ENCODE measurements around the gene CD207. TPM values are rescaled to one million over a fixed set of nuclear protein-coding genes. Genes with fewer than 3 reads are reported as not detected.
"Not testable (repeated sequence)": the region's sequence is repeated elsewhere in the genome, so short reads cannot be mapped to it uniquely, and the experiment has no call there.

Gene CD207
- total RNA-seq, 2 experiments from 2014 or later: not detected

DNA sequence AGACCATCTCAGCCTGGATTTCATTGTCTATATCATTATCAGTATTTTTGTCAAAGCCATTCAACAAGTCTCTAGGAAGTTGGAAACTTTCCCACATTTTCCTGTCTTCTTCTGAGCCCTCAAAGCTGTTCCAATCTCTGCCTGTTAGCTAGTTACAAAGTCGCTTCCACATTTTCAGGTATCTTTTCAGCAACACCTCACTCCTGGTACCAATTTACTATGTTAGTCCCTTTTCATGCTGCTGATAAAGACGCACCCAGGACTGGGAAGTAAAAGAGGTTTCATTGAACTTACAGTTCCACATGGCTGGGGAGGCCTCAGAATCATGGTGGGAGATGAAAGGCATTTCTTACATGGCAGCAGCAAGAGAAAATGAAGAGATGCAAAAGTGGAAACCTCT is 35.9 kb downstream of the CD207 start:
- DNase-seq: no peak
- peaks cover 11% of the 10 kb centered on the region for H3K27me3 Mint-ChIP-seq
- ChIA-PET CTCF (no interaction called here), POLR2A (no interaction called here)
- peaks cover 7% of the 10 kb centered on the region for H3K9me3 Mint-ChIP-seq
- no peak overlapping the region for H3K4me3 Mint-ChIP-seq
- no peak overlapping the region for H3K27ac Mint-ChIP-seq
- no peaks in the 10 kb centered on the region for H3K36me3 Mint-ChIP-seq (ENCODE audit: low read depth)
- H3K4me1 Mint-ChIP-seq: no peaks in the 10 kb centered on the region

DNA sequence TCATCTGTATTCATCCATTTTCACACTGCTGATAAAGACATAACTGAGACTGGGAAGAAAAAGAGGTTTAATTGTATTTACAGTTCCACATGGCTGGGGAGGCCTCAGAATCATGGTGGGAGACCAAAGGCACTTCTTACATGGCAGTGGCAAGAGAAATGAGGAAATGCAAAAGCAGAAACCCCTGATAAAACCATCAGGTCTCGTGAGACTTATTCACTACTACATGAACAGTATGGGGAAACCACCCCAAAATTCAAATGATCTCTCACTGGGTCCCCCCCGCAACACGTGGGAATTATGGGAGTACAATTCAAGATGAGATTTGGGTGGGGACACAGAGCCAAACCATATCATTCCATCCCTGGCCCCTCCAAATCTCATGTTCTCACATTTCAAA is 37.6 kb downstream of the CD207 start:
- DNase-seq; H3K4me1 Mint-ChIP-seq; H3K9me3 Mint-ChIP-seq; H3K36me3 Mint-ChIP-seq (ENCODE audit: low read depth); POLR2A ChIA-PET; H3K4me3 Mint-ChIP-seq; H3K27ac Mint-ChIP-seq: not testable (repeated sequence)
- H3K27me3 Mint-ChIP-seq: peaks cover 21% of the 10 kb centered on the region
- CTCF ChIA-PET: interaction anchor here (1.2 kb wide), 1 partner anchor 11 kb away, joined by 4 read pairs; no protein-coding TSS in a partner anchor

DNA sequence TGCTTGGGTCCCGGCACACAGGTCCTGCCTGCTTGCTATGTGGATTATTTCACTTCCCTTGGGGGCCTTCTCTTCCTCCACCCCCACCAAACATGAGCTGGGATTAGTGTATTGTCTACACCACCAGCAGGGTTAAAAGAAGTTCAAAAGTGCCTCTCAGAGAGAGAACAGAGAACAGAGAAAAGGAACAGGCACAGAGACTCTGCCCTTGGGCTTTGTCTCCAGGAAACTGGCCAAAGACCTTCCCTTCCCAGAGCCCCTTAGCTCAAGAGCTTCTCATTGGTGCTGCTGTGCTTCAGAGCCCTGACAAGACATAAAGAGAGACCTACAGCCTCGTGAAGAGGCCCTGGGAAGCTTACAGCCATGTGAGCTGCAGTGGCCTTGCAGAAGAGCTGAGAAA is 38.1 kb downstream of the CD207 start:
- Mint-ChIP-seq H3K4me1 (no peaks in the 10 kb centered on the region), H3K4me3 (no peak overlapping the region), H3K27ac (no peak overlapping the region), H3K36me3 (ENCODE audit: low read depth) (no peaks in the 10 kb centered on the region), H3K9me3 (peaks cover 7% of the 10 kb centered on the region), H3K27me3 (peaks cover 25% of the 10 kb centered on the region)
- DNase-seq: no peak
- ChIA-PET POLR2A (no interaction called here), CTCF (interaction anchor here (0.9 to 1.5 kb wide), 3 partner anchors 10 to 32 kb away, joined by 3 to 5 read pairs (median 4); no protein-coding TSS in a partner anchor)

DNA sequence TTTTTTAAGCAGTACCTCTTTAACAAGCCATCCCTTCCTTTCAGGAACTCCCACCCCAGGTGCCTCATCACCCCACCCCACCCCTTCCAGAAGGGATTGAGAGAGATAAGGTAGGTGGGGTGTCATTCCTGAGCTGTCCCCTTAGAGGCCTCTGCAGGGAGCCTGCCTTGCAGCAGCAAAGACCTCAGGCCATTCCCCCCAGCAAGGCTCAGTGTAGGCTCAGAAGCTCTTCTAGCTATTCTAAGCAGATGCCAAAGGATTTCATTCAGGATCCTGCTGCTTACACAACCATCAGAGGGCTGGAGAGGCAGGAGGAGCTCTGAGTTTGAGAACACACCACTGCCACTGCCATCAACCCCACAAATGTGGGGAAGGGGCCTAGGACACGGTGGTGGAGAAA is 39.4 kb downstream of the CD207 start:
- Mint-ChIP-seq H3K4me3 (no peak overlapping the region), H3K27ac (no peak overlapping the region), H3K9me3 (peaks cover 7% of the 10 kb centered on the region), H3K27me3 (peaks cover 32% of the 10 kb centered on the region), H3K36me3 (ENCODE audit: low read depth) (no peaks in the 10 kb centered on the region), H3K4me1 (no peaks in the 10 kb centered on the region)
- DNase-seq: no peak
- ChIA-PET CTCF (interaction anchor here (0.8 to 1.5 kb wide), 4 partner anchors 11 to 152 kb away, joined by 3 to 5 read pairs (median 4); no protein-coding TSS in a partner anchor), POLR2A (no interaction called here)

DNA sequence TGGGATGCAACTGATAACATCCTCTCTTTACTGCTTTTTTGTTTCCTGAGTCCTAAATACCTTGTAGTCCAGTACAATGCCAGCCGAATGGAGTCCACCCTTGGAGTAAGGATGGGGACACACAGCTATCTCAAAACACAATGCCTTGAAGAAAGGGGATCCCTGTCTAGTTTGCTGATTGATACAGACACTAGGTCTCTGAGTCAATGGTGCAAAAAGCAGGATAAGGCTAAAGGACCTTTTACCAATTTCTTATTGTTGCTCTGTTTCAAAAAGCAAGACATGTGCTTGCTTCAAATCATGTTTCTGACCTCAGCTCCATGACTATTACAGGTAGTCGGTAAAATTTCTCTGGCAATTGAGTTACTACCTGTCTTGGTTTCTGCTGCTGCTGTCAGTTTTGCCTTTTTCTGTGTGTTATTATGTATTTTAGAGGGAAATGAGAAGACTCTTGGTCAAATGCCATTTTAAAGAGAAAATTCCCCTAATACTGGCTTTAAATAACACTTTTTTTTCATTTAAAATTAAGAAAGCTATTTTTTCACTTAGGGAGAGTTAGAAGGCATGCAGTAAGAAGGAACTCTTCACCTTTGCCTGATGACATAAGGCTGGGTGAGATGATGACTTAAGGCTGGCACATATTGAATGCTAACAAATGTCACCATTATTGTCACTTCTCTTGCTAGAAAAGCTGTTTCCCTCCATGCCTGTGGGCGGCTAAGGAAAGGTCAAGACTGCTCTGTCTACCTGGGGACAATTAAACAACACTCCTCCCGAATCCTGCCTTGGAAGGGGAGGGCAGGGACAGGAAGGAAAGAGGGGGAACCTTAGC is 40.2 kb downstream of the CD207 start:
- Mint-ChIP-seq H3K36me3 (ENCODE audit: low read depth) (no peaks in the 10 kb centered on the region), H3K4me1 (peaks cover 4% of the 10 kb centered on the region), H3K9me3 (peaks cover 7% of the 10 kb centered on the region), H3K4me3 (no peak overlapping the region), H3K27ac (no peak overlapping the region), H3K27me3 (peaks cover 37% of the 10 kb centered on the region)
- ChIA-PET CTCF (interaction anchor here (1.1 to 1.3 kb wide), 2 partner anchors 10 to 82 kb away, joined by 4 to 8 read pairs; no protein-coding TSS in a partner anchor), POLR2A (no interaction called here)
- DNase-seq: no peak

DNA sequence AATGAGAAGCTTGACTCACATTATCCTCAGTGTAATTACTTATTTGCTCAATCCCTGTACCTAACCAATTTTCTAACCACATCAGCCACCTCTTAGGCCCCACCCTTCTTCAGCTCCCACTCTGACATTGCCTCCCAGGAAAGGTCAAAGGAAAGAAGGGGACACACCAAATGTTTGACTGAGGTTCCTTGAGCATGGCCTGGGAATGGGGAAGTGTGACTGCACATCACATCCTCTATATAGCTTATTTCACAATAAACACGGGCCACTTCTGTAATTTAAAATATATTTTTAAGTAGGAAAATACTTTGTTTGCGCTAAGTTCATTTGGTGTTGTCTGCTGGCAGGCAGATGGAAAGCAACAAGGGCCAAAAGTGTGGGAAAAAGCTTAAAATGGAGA is 42.2 kb downstream of the CD207 start:
- Mint-ChIP-seq H3K27ac (no peak overlapping the region), H3K27me3 (peaks cover 43% of the 10 kb centered on the region), H3K36me3 (ENCODE audit: low read depth) (peaks cover 2% of the 10 kb centered on the region), H3K4me3 (no peak overlapping the region), H3K4me1 (peaks cover 11% of the 10 kb centered on the region), H3K9me3 (no peaks in the 10 kb centered on the region)
- POLR2A ChIA-PET: no interaction called here
- DNase-seq: no peak
- CTCF ChIA-PET: interaction anchor here (1.0 kb wide), 1 partner anchor 21 kb away, joined by 3 read pairs; no protein-coding TSS in a partner anchor

DNA sequence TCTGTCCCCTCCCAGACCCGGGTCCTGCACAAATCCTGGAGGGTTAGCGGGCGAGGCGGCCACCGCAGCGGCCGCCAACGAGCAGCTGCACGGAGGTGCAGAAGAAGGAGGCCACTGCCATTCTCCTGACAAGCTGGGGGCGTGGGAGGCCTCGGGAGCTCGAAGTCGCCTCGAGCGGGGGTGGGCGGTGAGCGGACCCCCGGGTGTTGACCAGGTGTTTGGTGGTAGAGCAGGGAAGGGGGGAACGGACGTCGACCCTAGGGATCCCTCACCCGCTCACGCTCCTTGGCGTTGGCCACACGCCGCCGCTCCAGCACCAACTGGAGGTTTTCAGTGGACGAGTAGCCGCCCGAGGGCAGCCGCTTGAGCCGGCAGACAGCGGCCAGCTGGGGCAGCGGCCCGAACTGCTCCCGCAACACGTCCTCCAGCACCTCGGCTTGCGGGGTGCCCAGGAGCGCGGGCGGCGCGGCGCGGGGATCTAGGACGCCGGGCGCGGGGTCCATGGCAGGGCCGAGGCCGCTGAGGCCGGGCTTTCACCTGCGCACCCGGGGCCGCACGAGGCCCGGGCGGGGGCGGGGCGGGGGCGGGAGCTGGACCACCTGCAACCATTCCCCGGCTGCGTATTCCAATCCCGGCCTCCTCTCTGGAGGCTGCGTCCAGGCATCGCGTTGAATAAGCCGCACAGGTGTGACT is 45.3 kb downstream of the CD207 start, which contains the start of gene FIGLA:
Gene FIGLA, minus strand, starts transcription at position 508 of the 693 bp plus-strand sequence. Its CDS starts 5 bp downstream, at position 503.
- no peak within 1 kb of the TSS for H3K27ac Mint-ChIP-seq
- H3K9me3 Mint-ChIP-seq: no peaks in the 10 kb centered on the region
- H3K4me3 Mint-ChIP-seq: peak within 1 kb of the TSS; percentile 63
- CTCF ChIA-PET: interaction anchor here (1.7 to 2.0 kb wide), 2 partner anchors 10 to 158 kb away, joined by 4 to 5 read pairs; no protein-coding TSS in a partner anchor
- POLR2A ChIA-PET: no interaction called here
- H3K36me3 Mint-ChIP-seq (ENCODE audit: low read depth): peaks cover 2% of the 10 kb centered on the region
- no peak for DNase-seq
- peaks cover 14% of the 10 kb centered on the region for H3K4me1 Mint-ChIP-seq
- peaks cover 67% of the 10 kb centered on the region for H3K27me3 Mint-ChIP-seq

DNA sequence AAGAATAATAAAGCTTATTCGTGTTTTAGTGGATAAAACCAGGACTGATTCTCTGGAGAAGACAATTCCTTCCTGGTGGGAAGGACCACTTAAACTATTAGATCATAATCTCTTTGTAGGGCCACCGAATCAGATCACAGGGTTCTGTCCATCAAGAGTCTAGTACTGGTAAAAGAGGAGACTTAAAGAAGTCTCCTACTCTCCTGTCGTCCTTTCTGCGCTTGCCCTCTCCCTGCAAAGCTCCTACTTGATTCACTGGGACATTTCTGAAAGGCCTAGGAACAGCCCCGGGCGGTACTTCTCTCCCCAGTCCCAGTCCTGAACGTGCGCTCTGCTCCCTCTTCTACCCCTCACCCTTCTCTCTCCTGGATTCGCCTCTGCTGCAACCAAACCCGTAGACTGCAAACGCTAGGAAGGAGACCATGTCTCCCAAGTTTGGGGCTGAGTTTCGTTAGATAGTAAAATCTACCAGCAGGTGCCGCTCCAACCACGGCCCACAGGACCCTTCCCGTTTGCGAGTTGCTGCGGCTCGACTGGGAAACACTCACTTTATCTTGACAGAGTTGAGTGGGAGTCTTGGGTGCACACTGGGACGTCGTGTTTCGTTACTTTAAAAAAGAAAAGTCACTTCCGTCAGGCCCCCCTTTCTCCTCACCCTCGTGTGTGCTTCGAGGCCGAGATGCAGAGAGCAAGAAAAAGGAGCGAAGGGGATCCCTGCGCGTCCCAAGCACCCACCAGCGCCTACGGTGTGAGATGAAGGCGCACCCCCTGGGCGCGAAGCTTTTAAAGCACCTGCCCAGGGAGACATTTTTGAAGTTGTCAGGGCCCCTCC is 46.1 kb downstream of the CD207 start:
- ChIA-PET POLR2A (no interaction called here), CTCF (interaction anchor here (0.6 to 2.0 kb wide), 5 partner anchors 11 to 186 kb away, joined by 3 to 5 read pairs (median 4); partner anchors contain the start of gene ADD2)
- no peak overlapping the region for H3K27ac Mint-ChIP-seq
- DNase-seq: peak; percentile 75
- peaks cover 63% of the 10 kb centered on the region for H3K27me3 Mint-ChIP-seq
- peak overlapping the region; percentile 63 for H3K4me3 Mint-ChIP-seq
- no peaks in the 10 kb centered on the region for H3K9me3 Mint-ChIP-seq
- peaks cover 2% of the 10 kb centered on the region for H3K36me3 Mint-ChIP-seq (ENCODE audit: low read depth)
- peaks cover 15% of the 10 kb centered on the region for H3K4me1 Mint-ChIP-seq

DNA sequence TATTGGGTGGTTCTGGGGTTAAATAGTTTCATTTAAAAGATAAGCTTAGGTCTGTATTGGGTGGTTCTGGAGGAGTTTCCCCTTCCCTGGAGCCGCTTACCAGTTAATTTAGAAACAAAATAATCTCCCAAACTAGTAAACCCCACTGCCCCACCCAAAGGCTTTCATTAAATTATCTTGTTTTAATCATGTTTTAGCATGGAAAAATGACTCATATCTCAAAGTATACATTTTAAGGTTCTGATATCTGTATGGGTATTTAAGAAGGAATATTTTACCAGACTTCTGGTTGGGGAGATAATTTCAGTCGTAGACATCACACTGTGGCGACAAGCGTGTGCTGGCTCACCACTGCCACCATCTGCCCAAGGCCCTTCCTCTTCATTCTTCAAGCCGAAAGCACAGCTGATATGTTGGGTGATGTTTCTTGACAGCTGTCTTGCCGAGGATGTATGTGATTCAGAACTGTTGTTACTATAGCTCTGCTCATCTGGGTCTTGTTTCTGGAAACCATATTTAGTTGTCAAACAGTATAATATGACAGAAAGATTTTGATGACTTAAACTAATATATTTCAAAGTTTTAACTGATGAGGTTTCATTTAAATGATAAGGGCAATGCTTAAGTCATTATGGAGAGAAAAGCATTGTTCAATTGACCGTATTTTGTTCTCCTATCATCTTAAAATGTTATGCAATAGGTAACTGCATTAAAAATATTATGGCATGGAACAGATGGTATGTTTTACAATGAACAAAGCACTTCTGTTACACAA is 50.3 kb downstream of the CD207 start:
- peak; percentile 61 for DNase-seq
- Mint-ChIP-seq H3K27me3 (peaks cover 41% of the 10 kb centered on the region), H3K4me1 (peaks cover 11% of the 10 kb centered on the region), H3K9me3 (no peaks in the 10 kb centered on the region), H3K36me3 (ENCODE audit: low read depth) (peaks cover 2% of the 10 kb centered on the region), H3K27ac (no peak overlapping the region), H3K4me3 (no peak overlapping the region)
- ChIA-PET CTCF (interaction anchor here (1.0 to 1.1 kb wide), 2 partner anchors 10 to 18 kb away, joined by 5 to 8 read pairs; partner anchors contain the start of gene ADD2), POLR2A (no interaction called here)

DNA sequence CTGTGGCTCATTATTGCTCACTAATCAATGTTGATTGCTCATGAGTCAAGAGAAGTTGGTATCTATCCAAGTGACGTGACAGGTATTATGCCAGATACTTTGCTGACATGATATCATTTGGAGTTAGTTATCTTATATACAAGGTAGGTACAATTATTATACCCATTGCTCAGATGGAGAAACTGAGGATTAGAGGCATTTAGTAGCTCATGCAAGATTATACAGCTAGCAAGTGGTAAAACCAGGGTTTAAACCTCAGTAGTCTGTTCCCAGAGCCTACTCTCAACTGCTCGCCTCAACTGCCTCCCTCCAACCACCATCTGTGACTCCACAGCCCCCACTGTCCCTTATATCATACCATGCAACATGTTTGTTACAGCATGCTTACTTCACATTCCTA is 51.3 kb downstream of the CD207 start:
- no peak overlapping the region for H3K4me3 Mint-ChIP-seq
- DNase-seq: no peak
- no peaks in the 10 kb centered on the region for H3K36me3 Mint-ChIP-seq (ENCODE audit: low read depth)
- peaks cover 42% of the 10 kb centered on the region for H3K27me3 Mint-ChIP-seq
- peaks cover 5% of the 10 kb centered on the region for H3K4me1 Mint-ChIP-seq
- CTCF ChIA-PET: no interaction called here
- H3K27ac Mint-ChIP-seq: no peak overlapping the region
- POLR2A ChIA-PET: no interaction called here
- no peaks in the 10 kb centered on the region for H3K9me3 Mint-ChIP-seq
